GM12874 (cell line): ENCODE data around the gene VWA2.

Experiments used
- TF ChIP-seq, protein P1 (sequence below): IDR thresholded peaks from 2 replicates; pipeline ENCODE4 v1.5.1; 2011; ENCODE audit warnings: low read depth, mild to moderate bottlenecking, control low read depth, low read length, moderate library complexity; ENCODE audit not compliant: insufficient read depth

Gene VWA2

DNA sequence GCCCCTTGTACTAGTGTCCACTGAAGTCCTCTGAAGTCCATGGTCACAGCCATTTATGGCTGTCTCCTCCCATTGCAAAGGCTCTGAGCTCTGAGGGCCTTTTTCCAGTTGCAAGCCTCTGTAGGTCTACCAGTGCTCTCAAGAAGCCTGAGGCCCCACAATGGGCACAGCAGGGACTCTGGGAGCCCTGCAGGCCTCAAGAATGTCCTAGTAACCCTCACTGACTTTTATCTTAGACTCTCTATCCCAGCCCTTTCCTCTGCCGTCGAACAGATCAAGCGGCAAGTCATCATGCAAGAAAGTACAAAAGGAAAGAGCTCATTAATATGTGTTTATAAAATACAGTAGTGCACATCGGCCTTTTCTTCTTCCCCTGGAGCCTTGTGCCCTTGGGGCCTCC is 23.4 kb downstream of the VWA2 start:
- TF ChIP-seq, protein P1, sequence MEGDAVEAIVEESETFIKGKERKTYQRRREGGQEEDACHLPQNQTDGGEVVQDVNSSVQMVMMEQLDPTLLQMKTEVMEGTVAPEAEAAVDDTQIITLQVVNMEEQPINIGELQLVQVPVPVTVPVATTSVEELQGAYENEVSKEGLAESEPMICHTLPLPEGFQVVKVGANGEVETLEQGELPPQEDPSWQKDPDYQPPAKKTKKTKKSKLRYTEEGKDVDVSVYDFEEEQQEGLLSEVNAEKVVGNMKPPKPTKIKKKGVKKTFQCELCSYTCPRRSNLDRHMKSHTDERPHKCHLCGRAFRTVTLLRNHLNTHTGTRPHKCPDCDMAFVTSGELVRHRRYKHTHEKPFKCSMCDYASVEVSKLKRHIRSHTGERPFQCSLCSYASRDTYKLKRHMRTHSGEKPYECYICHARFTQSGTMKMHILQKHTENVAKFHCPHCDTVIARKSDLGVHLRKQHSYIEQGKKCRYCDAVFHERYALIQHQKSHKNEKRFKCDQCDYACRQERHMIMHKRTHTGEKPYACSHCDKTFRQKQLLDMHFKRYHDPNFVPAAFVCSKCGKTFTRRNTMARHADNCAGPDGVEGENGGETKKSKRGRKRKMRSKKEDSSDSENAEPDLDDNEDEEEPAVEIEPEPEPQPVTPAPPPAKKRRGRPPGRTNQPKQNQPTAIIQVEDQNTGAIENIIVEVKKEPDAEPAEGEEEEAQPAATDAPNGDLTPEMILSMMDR = no peak

DNA sequence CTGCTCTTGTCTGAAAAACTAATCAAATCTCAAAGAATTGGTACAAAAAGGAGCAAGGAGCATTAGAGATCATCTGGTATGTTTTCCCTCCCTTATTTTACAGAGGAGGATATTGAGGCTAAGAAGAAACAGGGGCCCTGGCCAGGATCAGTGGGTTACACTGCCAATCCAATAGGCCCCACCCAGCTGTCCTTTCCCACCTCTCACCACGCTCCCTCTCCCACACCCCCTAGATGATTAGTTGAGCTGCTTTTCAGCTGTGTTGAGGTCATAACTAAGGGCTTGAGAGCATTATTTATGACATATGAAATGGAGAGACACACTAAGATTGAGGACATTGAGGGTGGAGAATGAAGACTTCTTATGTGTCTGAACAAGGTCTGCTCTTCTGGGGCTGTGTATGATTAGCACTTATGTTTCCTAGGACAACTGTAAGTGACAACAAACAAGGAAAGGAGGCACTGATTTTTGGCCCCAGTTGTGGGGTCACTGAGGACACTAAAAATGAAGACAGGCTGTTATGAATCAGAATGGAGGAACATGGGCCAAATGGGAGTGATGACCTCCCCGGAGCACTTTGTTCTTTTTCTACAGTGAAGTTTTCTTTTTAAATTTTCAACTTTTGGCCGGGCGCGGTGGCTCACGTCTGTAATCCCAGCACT is 26.5 kb downstream of the VWA2 start:
- TF ChIP-seq, protein P1 = no peak

DNA sequence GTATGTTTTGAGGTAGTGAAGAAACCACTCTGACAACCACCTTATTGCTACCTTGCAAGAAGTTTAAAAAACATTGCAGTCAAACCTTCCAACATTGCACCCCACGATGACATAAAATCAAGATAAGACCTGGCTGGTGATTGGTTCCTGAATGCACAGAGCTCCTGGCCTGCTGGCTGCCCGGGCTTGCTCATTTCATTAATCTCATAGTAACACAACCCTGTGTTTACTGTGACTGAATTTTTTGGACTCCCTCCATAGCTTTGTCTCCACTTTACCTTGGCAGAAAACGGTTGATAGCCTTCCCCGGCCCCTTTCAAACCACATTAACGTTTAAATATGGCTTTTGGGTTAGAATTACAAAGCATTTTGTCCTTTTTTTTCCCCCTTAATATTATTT is 27.5 kb downstream of the VWA2 start:
- TF ChIP-seq, protein P1 = no peak

DNA sequence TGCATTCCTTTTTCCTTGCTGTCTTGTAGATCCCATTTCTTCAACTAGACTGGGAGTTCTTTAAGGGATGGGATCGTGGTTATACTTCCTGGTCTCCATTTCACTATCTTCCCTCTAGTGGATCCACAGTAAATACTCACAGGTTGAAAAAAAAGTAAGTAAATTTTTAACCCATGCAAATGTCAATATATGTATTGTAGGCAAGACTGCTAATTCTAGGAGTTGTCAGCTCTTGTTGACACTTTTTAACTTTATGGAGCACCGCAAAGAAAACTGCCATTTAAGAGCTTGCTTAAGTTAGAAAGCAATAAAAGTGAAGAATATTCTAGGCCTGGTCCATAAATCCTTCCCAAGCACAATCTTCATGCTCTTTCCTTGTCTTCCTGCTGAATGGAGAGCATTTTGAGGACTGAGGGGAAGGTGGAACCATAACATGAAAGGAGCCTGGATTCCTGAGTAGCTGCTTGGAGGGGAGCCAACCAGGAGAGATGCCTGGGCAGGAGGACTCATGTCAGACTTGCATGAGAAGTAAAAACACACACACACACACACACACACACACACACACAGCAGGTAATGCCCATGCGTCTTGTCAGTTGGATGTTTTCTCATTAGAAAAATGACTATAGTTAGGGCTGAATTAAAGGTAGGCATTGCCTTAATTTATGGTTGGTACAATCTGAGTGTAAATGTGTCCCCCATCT is 32.2 kb downstream of the VWA2 start:
- TF ChIP-seq, protein P1 = no peak

DNA sequence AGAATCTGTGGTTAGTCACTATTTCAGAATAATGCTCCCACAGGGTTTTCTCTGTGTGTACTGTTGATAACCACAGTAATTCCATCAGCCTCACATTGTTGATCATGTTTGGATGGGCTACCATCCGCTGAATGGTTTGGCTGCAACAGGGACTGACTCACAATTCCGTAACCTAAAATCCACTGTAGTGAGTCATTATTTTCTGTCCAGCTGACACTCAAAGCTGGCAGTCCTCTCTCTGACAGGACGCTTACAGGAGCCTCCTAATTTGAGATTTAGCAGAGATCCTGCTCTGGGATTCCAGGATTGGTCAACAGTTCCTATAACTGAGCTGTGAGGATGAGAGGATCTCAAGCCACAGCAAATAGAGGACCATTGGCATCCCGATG is 32.7 kb downstream of the VWA2 start:
- TF ChIP-seq, protein P1 = no peak

DNA sequence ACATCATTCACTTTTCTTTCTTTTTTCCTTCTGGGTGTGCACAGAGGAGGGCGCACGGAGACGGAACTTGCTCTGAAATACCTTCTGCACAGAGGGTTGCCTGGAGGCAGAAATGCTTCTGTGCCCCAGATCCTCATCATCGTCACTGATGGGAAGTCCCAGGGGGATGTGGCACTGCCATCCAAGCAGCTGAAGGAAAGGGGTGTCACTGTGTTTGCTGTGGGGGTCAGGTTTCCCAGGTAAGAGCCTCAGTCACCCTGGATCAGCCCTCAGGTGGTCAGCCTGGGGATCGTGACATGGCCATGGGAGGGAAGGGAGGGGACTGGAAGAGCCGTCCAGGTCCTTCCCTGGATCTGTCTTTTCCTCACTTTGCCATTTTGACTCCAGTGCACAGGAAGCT is 33.6 kb downstream of the VWA2 start:
- TF ChIP-seq, protein P1 = no peak

DNA sequence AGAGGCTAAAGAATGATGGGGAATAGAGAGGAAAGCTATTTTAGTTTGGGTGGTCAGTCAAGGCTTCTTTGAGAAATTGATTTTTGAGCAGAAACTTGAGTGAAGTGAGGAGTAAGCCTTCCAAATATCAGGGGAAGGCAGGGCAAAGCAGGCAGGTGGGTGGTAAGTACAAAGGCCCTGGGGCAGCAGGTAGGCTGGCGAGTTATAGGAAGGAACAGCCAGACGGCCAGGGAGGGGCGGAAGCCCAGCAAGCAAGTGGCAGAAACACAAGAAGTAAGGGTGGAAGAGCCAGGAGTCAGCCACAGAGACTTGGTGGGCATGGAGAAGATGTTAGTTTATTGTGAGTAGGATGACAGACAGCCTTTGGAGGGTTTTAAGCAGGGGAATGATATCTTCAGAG is 34.9 kb downstream of the VWA2 start:
- TF ChIP-seq, protein P1 = no peak
